Fibroblast of gingiva (primary cell): ENCODE results near the gene PTPRG.

Experiments
- DNase-seq: peaks from one replicate; pipeline ENCODE4 v3.0.0-alpha.2; 2011; ENCODE audit warnings: low read depth

Gene PTPRG

DNA sequence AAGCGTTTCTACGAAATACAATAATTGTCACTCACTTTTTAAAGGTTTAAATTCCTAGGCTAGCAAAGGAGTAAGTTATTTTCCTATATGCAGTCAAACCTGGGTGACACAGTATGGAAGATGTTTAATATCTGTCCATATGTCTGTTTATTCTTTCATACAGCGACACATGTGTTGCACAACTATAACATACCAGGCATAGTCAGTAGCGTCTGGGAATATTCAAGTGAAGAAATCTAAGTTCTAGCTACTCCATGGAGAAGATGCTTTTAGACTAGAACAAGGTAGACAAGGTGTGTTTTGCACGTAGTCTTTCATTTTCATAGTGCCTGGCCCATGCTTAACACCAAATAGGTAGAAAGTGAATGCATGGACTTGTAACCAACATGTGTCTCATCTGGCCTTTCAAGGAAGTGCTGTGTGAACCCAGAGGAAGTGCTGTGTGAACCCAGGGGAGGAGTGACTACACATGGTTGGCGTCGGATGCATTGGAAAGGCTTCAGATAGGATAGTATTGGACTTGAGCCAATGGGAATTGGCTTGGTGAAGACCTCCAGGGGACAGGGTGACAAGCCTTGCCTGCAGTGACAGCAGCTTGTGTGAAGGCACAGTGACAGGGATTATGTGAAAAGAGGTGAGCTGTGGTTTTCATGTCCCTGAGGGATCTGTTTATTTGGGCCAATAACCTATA is 267.0 kb downstream of the PTPRG start:
- DNase-seq, result no peak

DNA sequence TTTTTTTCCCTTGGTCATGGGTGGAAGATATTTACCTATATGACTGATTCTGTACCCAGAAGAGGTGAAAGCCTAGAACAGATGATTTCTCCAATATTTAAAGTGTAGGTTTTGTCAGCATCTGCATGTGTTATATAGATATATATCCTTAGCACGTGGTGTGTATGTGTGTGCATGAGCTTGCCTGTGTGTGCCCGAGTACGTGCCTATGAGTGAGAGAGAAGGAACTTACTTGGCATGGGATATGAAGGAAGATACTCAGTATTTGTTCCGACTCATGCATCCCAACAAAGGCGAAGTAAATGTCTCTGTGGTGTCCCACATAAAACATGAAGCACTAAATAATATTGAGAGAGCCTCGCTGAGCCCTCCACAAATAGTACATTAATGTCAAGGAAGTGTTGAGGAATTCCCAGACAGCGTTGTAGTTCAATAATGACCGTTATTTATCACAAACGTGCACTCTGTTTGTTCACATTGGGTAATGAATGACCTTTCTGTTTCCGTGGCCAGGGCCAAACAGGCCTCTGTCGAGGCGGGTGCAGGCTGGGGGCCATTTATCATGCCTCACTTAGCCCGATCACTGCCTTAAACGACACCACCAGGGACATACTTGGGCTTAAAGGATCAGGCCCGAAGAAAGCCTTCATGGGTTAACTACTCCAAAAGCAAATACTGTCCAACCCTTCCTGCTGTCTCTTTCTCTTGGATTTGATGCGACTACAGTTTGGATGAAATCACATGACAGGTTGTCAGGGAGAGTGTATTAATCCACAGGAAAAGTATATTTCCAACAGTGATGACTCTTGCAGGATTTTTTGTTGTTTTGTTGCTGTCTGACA is 267.7 kb downstream of the PTPRG start:
- DNase-seq, result no peak

DNA sequence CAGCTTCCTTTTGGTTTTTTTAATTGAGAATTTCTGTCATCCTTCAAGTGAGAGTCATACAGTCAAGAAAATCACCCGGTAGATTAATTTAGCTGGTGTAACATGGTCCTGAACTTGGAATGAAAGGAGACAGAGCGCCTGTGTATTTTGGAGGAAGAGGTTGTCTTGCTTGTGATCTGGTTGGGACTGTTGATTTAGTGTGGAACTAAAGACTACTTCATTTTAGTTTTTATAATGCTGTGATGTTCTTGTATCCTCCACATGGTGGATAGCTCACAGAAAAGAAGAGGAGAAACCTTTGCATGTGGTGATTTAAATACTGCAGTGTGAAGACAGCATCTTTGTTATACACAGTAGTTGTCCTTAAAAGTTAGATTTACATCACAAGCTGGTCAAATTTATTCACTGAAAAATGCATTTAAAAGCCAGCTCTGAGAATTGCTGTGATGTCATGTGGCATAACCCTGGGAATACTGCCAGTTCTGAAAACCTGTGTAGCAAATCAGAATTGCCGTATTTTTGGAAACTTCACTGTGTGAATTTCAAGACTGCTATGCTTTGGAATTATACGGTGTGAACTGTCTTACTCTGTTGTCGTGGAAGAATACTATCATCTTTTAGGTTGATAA is 268.5 kb downstream of the PTPRG start:
- DNase-seq, result no peak

DNA sequence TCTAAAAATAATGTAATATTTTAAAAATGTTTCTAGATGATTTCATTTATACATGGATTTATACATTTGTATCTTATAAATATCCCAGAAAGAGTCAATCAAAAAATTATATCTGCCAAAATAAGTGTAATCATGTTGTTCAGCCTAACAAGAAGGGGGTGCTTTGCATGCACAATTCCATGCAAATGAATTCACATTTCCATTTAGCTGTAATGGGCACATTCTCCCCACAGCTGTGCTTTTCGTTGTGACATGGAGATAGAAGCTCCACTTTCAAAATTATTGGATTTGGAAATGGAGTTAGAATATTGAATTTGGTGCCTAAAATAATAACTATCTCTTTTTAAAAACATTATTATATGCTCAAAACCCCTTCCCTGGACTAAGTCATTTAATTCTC is 270.6 kb downstream of the PTPRG start:
- DNase-seq, result no peak

DNA sequence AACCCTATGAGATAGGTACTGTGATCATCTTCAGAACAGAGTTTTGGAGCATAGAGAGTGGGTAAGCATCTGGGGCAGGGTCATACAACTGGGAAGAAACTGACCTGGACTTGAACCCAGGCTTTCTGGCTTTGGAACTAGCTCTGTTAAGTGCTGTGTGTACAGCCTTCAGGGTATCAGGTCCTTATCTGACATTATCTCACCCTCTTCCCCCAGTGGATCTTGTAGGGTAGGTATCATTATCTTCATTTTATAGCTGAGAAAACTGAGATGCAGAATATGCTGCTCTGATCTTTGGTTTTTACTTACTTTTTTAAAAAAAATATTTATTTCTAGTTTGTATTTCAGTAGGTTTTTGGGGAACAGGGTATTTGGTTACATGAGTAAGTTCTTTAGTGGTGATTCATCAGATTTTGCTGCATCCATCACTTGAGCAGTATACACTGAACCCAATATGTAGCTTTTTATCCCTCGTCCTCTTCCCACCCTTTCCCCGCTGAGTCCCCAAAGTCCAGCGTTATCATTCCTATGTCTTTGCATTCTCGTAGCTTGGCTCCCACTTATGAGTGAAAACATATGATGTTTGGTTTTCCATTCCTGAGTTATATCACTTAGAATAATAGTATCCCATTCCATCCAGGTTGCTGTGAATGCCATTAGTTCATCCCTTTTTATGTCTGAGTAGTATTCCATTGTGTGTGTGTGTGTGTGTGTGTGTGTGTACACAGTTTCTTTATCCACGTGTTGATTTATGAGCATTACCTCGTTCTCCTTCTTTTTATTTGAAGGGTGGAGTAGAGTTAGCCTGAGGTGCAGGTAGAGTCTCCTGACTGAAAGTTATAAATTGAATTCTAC is 271.2 kb downstream of the PTPRG start:
- peak; percentile 6 for DNase-seq

DNA sequence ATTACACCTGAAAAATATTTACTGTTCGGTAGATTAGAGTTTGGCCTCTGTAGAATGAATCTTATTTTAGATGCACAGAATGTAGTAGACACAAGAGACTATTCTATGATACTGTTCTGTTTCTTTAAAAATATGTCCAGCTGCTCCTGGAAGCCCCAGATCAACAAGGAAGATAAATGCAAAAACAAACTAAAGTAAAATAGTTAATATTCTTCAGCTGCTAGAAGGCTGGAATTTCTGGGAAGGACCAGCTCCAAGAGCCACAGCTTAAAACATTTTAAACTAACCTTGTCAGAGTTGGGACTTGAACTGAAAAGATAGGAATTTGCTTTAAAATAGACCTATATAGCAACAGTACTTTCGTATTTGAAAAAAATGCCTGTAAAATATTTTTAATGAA is 277.9 kb downstream of the PTPRG start:
- DNase-seq, result no peak

DNA sequence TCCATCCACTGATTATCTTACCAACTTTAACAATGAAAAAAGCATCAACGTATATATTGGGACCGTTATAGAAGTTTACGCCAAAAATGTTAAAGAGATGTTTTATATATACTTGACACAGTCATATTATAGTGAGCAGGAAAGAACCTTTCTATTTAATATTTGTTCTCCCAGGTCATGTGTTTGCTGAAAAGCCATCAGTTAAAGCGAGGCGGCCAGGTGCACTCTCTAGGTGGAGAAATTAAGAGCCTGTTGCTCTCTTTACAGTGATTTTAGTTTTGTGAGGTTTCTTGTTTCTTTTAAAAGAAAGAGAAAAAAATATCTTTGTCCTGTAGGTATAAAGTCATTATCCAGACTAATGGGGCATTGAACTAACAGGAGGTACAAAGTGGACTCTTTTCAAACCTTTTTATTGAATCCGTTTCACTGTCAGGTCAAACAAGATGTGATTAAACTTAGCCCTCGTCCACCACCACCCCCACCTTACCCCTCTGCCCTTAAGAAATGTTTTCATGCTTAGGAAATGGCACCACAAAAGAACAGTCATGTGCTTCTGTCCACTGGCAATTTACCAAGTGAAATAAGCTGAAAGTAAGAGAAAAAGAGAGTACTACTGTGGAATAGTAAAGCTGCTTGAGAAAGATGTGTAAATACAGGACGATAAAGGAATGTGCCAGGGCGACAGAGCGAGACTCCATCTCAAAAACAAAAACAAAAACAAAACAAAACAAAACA is 279.9 kb downstream of the PTPRG start:
- peak; percentile 68 for DNase-seq

DNA sequence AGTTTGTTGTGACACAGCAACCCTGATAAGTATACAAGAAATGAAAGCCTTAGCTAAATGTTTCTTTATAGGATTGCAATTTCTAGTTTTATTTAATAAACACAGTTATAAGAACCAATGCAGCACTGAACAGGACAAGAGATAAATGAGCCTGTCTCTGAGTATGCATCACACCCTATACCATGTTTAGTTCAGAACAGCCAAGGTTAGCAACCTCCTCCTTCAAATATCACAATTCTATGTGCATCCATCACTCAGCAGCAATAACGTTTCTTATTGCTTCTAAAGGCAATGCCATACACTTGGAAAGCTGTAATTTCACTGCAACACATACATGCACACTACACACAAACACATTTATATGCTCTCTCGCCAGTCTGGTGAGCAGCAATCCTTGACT is 280.6 kb downstream of the PTPRG start:
- DNase-seq, result no peak

DNA sequence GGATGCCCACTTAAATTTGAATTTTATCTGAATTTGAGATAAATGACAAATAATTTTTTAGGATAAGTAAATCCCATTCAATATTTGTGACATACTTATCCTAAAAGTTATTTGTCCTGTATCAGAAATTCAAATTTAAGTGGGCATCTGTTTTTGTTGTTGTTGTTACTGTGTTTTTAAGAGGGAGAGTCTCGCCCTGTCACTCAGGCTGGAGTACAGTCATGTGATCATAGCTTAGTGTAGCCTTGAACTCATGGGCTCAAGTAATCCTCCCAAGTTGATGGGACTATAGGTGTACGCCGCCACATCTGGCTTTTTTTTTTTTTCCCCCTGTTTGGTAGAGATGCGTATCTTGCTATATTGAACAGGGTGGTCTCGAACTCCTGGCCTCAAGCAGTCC is 283.0 kb downstream of the PTPRG start:
- no peak for DNase-seq

DNA sequence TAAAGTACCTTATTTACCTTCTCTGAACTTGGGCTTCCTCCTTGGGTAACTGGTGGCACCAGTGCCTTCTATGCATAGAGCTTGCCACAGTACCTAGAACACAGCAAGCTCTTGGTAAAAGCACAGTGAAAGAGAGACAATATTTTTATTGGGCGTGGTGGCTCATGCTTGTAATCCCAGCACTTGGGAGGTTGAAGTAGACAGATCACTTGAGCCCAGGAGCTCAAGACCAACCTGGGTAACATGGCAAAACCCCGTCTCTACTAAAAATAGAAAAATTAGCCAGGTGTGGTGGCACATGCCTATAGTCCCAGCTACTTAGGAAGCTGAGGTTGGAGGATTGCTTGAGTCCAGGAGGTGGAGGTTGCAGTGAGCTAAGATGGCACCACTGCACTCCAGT is 285.1 kb downstream of the PTPRG start:
- DNase-seq, result no peak

DNA sequence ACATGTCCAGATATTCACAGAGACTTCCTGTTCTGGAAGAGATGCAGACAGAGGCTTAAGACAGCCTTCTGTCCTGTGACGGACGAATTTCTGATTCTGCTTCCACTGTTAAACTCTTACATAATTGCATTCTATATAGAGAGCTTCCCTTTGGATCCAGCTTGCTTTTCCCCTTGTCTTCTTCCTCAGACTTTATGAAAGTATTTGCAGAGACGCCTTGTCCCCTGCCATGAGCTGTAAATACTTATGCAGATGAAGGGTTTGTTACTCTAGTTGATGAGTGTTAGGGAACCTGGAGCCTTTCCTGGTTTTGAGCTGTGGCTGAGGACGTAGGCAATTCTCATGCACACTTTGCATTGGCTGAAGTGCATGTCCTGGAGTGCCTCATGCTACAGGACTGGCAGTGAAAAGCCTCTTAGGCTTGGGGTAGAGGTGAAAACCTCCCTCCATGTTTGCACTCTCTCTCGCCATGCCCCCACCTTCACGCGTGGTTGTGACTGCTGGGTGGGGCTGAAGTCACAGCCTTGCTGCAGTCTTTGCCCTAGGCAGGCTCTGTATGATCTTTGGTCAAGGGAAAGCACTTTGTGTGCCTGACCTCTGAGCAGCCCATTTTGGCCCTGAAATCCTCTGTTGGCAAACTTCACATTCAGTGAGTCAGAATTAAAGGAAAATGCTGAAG is 286.6 kb downstream of the PTPRG start:
- DNase-seq, result peak; percentile 66

DNA sequence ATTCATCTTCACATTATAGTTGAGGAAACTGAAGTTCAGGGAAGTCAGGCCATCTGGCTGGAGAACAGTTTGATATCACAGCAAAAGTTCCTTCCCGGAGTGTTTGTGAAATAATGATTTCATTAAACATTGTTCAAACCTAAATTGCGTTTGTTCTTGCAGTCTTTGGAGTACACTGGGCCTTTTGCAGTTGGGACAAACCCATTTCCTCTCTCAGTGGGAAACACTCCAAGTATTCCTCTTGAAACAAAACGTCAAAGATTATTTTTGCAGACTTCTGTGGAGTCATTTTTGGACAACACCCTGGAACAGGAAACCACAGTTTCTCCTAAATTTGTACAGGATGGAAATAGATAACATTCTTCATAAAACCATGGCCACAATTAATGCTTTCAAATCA is 287.5 kb downstream of the PTPRG start:
- DNase-seq, result peak; percentile 96

DNA sequence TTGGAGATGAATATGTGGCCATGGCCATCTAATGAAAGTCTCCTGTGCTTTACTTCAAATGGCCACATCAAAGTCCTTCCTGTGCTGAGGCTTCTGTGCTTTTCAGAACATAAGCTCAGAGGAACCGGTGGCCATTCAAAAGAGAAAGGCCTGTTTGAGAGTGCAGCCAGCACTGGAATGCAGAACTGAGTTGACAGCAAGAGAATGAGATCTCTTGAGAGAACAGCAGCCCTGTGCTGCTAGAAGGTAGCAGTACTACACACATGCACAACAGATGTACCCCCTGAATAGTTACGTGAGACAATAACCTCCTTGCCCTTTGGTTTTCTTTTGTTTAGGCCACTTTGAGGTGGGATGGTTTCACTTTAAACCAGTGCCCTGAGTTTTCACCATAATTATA is 292.5 kb downstream of the PTPRG start:
- peak; percentile 5 for DNase-seq

DNA sequence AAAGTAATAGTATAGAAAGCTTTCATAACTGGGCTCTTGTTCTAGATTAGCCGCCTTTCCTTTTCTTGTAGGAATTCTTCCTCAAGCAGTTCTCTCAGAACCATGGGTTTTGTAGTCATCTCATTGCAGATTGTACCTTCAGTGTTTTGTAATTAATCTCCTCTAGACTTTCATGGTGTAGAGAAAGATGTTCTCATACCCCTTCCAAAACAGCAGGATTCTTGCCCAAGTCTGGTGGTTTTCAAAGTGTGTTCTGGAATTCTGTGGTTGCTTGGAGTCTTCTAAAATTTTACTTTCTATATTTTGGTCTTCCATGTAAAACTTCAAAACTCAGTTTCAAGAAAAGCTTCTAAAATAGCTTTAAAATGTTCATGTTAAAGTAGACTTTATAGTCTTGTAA is 293.8 kb downstream of the PTPRG start:
- peak; percentile 41 for DNase-seq

DNA sequence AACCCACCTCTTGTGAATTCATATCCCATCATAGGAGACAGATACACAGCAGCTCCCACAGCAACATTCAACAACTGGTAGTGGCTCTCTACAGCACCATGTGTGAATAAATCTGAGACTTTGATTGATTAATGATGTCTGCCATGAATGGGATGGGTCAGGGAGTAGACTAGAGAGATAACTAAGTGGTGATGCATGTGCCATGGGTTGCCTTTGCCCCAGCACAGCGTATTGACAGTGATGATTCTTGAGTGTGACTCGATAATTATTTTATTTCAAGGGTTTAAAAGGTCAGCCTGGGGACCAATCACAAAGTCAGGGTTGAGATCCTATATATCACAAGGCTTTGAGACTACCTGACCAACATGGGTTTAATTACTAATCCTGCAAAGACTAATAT is 295.9 kb downstream of the PTPRG start:
- DNase-seq, result no peak

DNA sequence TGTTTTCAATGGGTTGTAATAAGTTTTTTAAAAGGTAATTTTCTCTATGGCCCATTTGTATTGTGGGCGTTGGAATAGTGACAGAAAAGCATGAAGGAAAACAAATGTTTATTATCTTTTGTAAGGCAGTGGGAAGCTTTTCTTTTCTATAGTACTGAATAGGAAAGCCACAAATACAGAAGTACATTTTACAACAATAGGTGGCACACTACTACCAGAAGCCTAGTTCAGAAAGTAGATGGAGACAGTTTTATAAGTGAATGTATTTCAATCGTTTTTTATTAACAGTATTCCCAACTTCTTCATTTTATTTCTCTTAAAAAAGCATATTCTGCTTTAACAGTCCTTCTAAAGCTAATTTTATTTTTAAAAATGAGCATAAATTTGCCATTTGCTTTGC is 296.7 kb downstream of the PTPRG start:
- peak; percentile 39 for DNase-seq

DNA sequence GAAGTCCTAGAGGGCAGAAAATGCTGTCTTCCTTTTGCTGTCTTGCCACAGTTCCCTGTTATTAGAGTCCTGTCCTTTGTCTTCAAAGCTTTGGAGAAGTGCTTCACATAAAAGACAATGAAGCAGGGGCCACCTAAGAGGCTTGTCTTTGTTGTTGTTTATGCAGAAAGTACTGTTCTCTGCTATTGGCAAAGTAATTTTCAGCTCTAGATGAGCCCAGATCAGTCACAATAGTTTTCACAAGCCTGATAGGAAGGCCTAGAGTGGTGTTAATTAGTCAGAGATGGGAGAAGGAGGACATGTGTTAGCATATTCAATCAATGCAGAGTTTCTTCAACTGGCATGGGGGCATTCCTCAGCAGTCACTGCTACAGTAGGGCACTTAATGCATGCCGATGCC is 300.0 kb downstream of the PTPRG start:
- DNase-seq, result no peak

DNA sequence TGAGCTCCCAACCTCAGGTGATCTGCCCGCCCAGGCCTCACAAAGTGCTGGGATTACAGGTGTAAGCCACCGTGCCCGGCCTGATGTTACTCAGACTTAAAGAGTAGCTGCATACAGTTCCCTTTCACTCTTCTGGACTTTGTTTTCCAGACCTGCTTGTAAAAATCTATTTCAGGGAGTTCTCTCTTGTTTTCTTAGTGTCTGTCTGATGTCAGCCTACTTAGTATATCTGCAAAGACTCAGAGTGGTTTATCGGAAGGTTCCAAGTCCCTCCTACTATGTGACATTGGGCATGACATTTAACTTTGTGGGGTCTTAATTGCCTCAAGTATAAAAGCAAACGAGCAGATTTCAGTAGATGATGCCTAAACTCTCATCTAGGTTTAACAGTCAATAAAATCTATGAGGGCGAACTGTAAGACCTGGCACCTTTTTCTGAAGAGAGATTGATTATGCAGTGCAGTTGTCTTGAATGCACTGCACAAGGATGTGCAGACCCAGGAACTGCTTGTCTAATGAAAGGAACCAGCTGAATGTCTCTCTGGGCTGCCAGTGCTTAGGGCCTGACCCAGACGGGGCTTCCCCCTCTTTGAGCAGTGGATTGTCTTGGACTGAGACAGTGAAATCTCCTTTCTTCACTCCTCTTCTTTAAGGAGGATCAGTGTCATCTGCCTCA is 301.4 kb downstream of the PTPRG start:
- no peak for DNase-seq

DNA sequence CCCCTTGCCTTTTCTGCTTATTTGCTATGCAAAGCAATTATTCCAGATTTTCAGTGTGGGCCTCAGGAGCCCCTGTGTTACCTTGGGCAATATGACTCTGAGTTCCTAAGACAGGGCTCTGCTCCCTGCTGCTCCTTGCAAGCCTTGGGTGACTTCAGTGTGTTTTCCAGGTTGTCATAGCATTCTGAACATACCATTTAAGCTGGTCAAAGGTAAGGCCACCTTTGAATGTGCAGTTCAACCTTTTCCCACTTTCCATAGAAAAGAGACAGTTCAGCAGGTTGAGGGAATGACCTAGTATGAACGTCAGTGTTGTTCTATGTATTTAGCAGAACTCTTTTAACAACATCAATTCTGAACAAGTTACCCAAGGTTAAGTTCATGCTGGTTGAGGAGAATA is 302.2 kb downstream of the PTPRG start:
- DNase-seq, result no peak

DNA sequence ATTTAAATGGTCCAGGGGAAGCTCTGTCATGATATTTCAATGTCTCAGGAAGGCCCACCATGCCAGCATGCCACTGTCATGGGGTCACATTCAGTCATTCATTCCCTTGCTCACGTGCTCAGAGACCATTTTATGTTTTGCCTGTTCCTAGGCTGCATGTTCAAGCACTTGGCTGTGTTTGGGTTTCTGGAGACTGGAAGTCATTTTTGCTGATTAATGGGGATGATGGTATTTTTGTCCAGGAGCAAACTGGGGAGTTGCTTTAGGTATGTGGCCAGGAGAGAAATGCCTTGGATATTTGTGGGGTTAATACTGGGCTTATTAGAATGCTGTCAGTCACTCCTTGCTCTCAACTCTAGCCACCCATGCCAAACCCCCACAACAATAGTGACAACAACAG is 303.5 kb downstream of the PTPRG start:
- DNase-seq, result no peak
